HL-60 (cell line): ENCODE results near the gene RUNX3.

Experiments used
- CTCF ChIP-seq: IDR thresholded peaks from one replicate; pipeline ENCODE4 v1.5.1; 2011; ENCODE audit warnings: low read length, control low read depth, inconsistent platforms; ENCODE audit not compliant: insufficient read depth
- POLR2AphosphoS5 ChIP-seq: IDR thresholded peaks from 2 replicates; pipeline ENCODE4 v1.6.1; 2012; ENCODE audit warnings: low read depth

GRCh38 chr1:24970926-24971875, 41.1 kb upstream of the RUNX3 start:
- no peak for TF ChIP-seq CTCF
- no peak for TF ChIP-seq POLR2AphosphoS5
